Activated CD8-positive, alpha-beta memory T cell treated with anti-CD3 and anti-CD28 coated beads, Interleukin-2, amount 50 U/mL, for 1 hour (primary cell): ENCODE data around the gene KSR1.
"Not testable (repeated sequence)": the region's sequence is repeated elsewhere in the genome, so short reads cannot be mapped to it uniquely, and the experiment has no call there.

Source experiments
- DNase-seq: peaks from one replicate; pipeline ENCODE4 v3.0.0-alpha.2; 2020; ENCODE audit errors: extremely low read depth

The KSR1 gene

GRCh38 chr17:27657620-27658019 lies 201.4 kb downstream of the KSR1 start:
- no peak for DNase-seq

GRCh38 chr17:27659683-27660082 lies 203.4 kb downstream of the KSR1 start:
- no peak for DNase-seq

GRCh38 chr17:27660436-27660835 lies 204.2 kb downstream of the KSR1 start:
- no peak for DNase-seq

GRCh38 chr17:27663936-27664605 lies 207.8 kb downstream of the KSR1 start:
- no peak for DNase-seq

- DNase-seq: no peak
These were observed 208.3 kb downstream of the KSR1 start for GRCh38 chr17:27664606-27664965.

GRCh38 chr17:27665549-27665948 lies 209.3 kb downstream of the KSR1 start:
- DNase-seq: no peak

- DNase-seq: not testable (repeated sequence)
These were observed 210.0 kb downstream of the KSR1 start for GRCh38 chr17:27666270-27666669.

- DNase-seq: no peak
These were observed 210.7 kb downstream of the KSR1 start for GRCh38 chr17:27666831-27667560.

- DNase-seq: no peak
These were observed 211.6 kb downstream of the KSR1 start for GRCh38 chr17:27667656-27668487.

- no peak for DNase-seq
These were observed 212.2 kb downstream of the KSR1 start for GRCh38 chr17:27668488-27668823.

GRCh38 chr17:27669136-27669535 lies 212.9 kb downstream of the KSR1 start:
- no peak for DNase-seq

- no peak for DNase-seq
These were observed 213.6 kb downstream of the KSR1 start for GRCh38 chr17:27669850-27670249.

GRCh38 chr17:27670791-27671590 lies 214.7 kb downstream of the KSR1 start:
- no peak for DNase-seq

- DNase-seq: no peak
These were observed 215.3 kb downstream of the KSR1 start for GRCh38 chr17:27671591-27671910.

- DNase-seq: not testable (repeated sequence)
These were observed 215.8 kb downstream of the KSR1 start for GRCh38 chr17:27671977-27672480.

GRCh38 chr17:27674335-27674734 lies 218.1 kb downstream of the KSR1 start:
- DNase-seq: no peak
